Heart left ventricle (tissue), 16 donors: ENCODE measurements around the gene SF3B3. TPM values are rescaled to one million over a fixed set of nuclear protein-coding genes. Genes with fewer than 3 reads are reported as not detected.
"Not testable (repeated sequence)": the region's sequence is repeated elsewhere in the genome, so short reads cannot be mapped to it uniquely, and the experiment has no call there.

Source experiments
- ATAC-seq, 4 donors: fragments of 200-7000 bp; cut with Tn5 transposase; one replicate each; pipeline ENCODE4 v1.9.1; 2020 to 2022; ENCODE audit warnings: moderate library complexity in 4 of 4, mild to moderate bottlenecking in 3 of 4, moderate number of reproducible peaks in 1 of 4
- DNase-seq, 5 donors: peaks; one replicate each; pipeline ENCODE4 v3.0.0-alpha.2; 2020
- H3K27ac ChIP-seq, 12 donors: fragments of 200-600 bp; sonication (generic) in 4 of 12; one replicate each; pipeline versions ENCODE4 v1.5.0 to v1.8.0; 2016 to 2022; ENCODE audit warnings: mild to moderate bottlenecking in 2 of 12
- H3K27me3 ChIP-seq, 9 donors: fragments of 200-600 bp; sonication (generic) in 2 of 9; one replicate each; pipeline versions ENCODE4 v1.5.1 to v1.8.0; 2016 to 2022; ENCODE audit warnings: mild to moderate bottlenecking in 3 of 9
- H3K36me3 ChIP-seq, 9 donors: fragments of 200-600 bp; sonication (generic) in 2 of 9; one replicate each; pipeline versions ENCODE4 v1.5.0 to v1.8.0; 2018 to 2022; ENCODE audit warnings: mild to moderate bottlenecking in 2 of 9
- H3K4me1 ChIP-seq, 12 donors: fragments of 200-600 bp; sonication (generic) in 4 of 12; one replicate each; pipeline versions ENCODE4 v1.5.0 to v1.8.0; 2016 to 2022; ENCODE audit warnings: mild to moderate bottlenecking in 3 of 12
- H3K4me3 ChIP-seq, 12 donors: fragments of 200-600 bp; sonication (generic) in 4 of 12; one replicate each; pipeline versions ENCODE4 v1.5.0 to v1.8.0; 2017 to 2022; ENCODE audit warnings: mild to moderate bottlenecking in 9 of 12, moderate library complexity in 4 of 12
- H3K9me3 ChIP-seq, 12 donors: fragments of 200-600 bp; sonication (generic) in 4 of 12; one replicate each; pipeline versions ENCODE4 v1.5.0 to v1.8.0; 2016 to 2022; ENCODE audit warnings: mild to moderate bottlenecking in 1 of 12
- POLR2A ChIP-seq, 2 donors: fragments of 450-650 bp; IDR thresholded peaks; one replicate each; pipeline ENCODE4 v1.6.1; 2017; ENCODE audit warnings: antibody characterized with exemption in 2 of 2, mild to moderate bottlenecking in 2 of 2, moderate library complexity in 2 of 2
- WGBS, 4 donors: extraction: QIAGEN DNeasy Blood & Tissue Kit in 2 of 4; methylation state at CpG; one replicate each; pipeline versions ENCODE4 v1.1.5 to v1.1.7; 2013 to 2018; 5-methylcytosine and 5-hydroxymethylcytosine counted together
- intact Hi-C, 10 donors: fragments of 100-400 bp; cut with DNase I; formaldehyde crosslinking; loops; one replicate each; pipeline versions ENCODE4 v1.11.1 to v1.14.2; 2022
- polyA plus RNA-seq, 2 donors: library from polyadenylated mRNA; stranded (reverse); fragments of 200-250 nt; gene quantifications; one replicate each; pipeline ENCODE4 v1.2.3, GENCODE V29; 2013
- total RNA-seq, 9 donors: library from RNA; depleted of rRNA in 2 of 9; stranded (reverse); fragments of >200 nt in 2 of 9; fragmentation: NEBNext Ultra II Directional in 3 of 9; extraction: Animal tissue kit (Norgen Biotek cat#: 25700) in 3 of 9; gene quantifications; one replicate each; pipeline versions ENCODE4 v1.1.0 to v1.2.4, GENCODE V29; 2016 to 2023
- TF ChIP-seq, protein P1 (sequence below), 12 donors: fragments of 200-600 bp; sonication (generic) in 4 of 12; IDR thresholded peaks; one replicate each; pipeline versions ENCODE4 v1.5.0 to v1.8.0; 2018 to 2022; ENCODE audit warnings: antibody characterized with exemption in 12 of 12, mild to moderate bottlenecking in 5 of 12
- donor health status: ischemic (EF 13 %, LVEDD 7.1; RV severe dilation, severe dysfunction).
- donor health status: healthy with polysubstance abuse.
- donor health status: DM: no; HTN: yes; CAD: no.
- donor health status: DM: no; HTN: no; CAD: no.
- donor health status: ischemic (EF 25% LVEDD 6.9; RV normal size, moderate dysfunction).
- donor health status: ischemic (EF 25% LVEDD 5.7; RV mildly dilated, moderate dysfunction).
- donor health status: healthy.
- donor health status: DM: yes; HTN: yes; CAD: no.
- donor health status: ischemic (EF 35%, LVEDD 5.7; RV mildly dilated, moderate dysfunction).
- donor health status: nonischemic (EF 11% LVEDD 7.7; RV severe dilation, severe dysfunction).
- donor health status: DM: yes; HTN: yes; CAD: no.
- donor health status: PGD.
- donor health status: ischemic (EF 29% LVEDD 5.4; RV normal size, mild dysfunction).
- donor health status: nonischemic (EF 23%, LVEDD 6.1; RV moderate dilation, normal function).

The SF3B3 gene
- total and polyA plus RNA-seq, 11 donors: 50.3 to 198 (median 131) TPM

DNA sequence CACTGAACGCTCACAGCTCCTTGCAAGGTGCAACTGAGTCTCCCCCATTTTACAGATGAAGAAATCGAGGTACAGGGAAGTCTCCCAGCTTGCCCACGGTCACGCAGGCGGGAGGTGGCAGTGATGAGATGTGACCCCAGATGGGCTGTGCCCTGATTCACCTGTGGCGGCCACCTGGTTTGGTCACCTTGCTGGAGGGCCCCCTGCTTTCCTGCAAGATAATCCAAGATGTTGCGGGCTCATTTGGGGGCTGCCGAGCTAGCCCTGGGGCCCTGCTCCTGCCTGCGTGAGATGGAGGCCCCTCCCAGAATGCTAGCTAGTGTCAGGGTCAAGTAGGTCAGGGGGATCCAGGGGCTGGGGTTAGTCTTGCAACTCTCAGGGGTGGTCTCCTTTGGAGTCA is 63.1 kb downstream of the SF3B3 start:
- TF ChIP-seq, protein P1, sequence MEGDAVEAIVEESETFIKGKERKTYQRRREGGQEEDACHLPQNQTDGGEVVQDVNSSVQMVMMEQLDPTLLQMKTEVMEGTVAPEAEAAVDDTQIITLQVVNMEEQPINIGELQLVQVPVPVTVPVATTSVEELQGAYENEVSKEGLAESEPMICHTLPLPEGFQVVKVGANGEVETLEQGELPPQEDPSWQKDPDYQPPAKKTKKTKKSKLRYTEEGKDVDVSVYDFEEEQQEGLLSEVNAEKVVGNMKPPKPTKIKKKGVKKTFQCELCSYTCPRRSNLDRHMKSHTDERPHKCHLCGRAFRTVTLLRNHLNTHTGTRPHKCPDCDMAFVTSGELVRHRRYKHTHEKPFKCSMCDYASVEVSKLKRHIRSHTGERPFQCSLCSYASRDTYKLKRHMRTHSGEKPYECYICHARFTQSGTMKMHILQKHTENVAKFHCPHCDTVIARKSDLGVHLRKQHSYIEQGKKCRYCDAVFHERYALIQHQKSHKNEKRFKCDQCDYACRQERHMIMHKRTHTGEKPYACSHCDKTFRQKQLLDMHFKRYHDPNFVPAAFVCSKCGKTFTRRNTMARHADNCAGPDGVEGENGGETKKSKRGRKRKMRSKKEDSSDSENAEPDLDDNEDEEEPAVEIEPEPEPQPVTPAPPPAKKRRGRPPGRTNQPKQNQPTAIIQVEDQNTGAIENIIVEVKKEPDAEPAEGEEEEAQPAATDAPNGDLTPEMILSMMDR (IDR thresholded peaks at IDR 0.05): no peak
- TF ChIP-seq POLR2A (IDR thresholded peaks at IDR 0.05): no peak
- ATAC-seq (no peak), DNase-seq (peak in 1 of 5 donors; percentile 37)
- 92 to 96% (median 94%) methylated on average over 2 to 9 of the region's 9 CpGs for WGBS, 4 donors
- Histone ChIP-seq H3K27me3 (no peaks in the 10 kb centered on the region), H3K36me3 (no peaks in the 10 kb centered on the region), H3K27ac (no peak overlapping the region), H3K9me3 (no peaks in the 10 kb centered on the region), H3K4me1 (peaks cover 0 to 36% (median 20%) of the 10 kb centered on the region in 12 donors), H3K4me3 (no peak overlapping the region)
- intact Hi-C loops: no loop called here

GRCh38 chr16:70588565-70588964 is 64.9 kb downstream of the SF3B3 start:
- Histone ChIP-seq H3K27ac (peak overlapping the region in 2 of 12 donors; percentile 1 to 18), H3K27me3 (no peaks in the 10 kb centered on the region), H3K4me1 (peaks cover 3 to 49% (median 32%) of the 10 kb centered on the region in 12 donors), H3K9me3 (no peaks in the 10 kb centered on the region), H3K4me3 (no peak overlapping the region), H3K36me3 (no peaks in the 10 kb centered on the region)
- intact Hi-C loops: loop anchor here in 1 of 10 donors (2.0 kb wide), 1 partner anchor 38 kb away; no protein-coding TSS in a partner anchor
- TF ChIP-seq, protein P1 (IDR thresholded peaks at IDR 0.05): no peak
- no peak for TF ChIP-seq POLR2A (IDR thresholded peaks at IDR 0.05)
- no peak for ATAC-seq
- no peak for DNase-seq
- 61 to 73% (median 67%) methylated on average over 4 of the region's 4 CpGs for WGBS, 4 donors

DNA sequence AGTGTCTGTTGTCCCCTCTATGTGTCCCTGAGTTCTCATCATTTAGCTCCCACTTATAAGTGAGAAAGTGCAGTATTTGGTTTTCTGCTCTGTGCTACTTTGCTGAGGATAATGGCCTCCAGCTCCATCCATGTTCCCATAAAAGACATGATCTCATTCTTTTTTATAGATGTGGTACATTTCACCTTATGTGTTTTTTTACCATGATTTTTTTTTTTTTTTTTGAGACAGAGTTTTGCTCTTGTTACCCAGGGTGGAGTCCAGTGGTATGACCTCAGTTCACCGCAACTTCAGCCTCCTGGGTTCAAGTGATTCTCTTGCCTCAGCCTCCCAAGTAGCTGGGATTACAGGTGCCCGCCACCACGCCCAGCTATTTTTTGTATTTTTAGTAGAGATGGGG is 65.8 kb downstream of the SF3B3 start:
- H3K9me3 ChIP-seq, ATAC-seq, H3K36me3 ChIP-seq, H3K4me3 ChIP-seq, H3K27me3 ChIP-seq, DNase-seq: not testable (repeated sequence)
- WGBS, 4 donors: 90 to 100% (median 95%) methylated on average over 3 of the region's 3 CpGs
- peak overlapping the region in 7 of 12 donors; percentile 4 to 73 (median 53) for H3K27ac ChIP-seq
- H3K4me1 ChIP-seq: peaks cover 3 to 50% (median 32%) of the 10 kb centered on the region in 12 donors
- intact Hi-C loops: loop anchor here in 1 of 10 donors (2.0 kb wide), 1 partner anchor 39 kb away; no protein-coding TSS in a partner anchor

GRCh38 chr16:70589998-70590471 is 66.4 kb downstream of the SF3B3 start:
- peak overlapping the region in 4 of 12 donors; percentile 4 to 34 (median 19) for H3K4me3 ChIP-seq
- DNase-seq (peak; percentile 46 to 66 (median 59)), ATAC-seq (peak in 3 of 4 donors; percentile 27 to 60 (median 42))
- peaks cover 0 to 5% (median 0%) of the 10 kb centered on the region in 12 donors for H3K9me3 ChIP-seq
- H3K36me3 ChIP-seq: no peaks in the 10 kb centered on the region
- intact Hi-C loops: loop anchor here in 2 of 10 donors (2.0 kb wide), 2 partner anchors 15 to 39 kb away; no protein-coding TSS in a partner anchor
- TF ChIP-seq, protein P1 (IDR thresholded peaks at IDR 0.05): no peak
- no peak for TF ChIP-seq POLR2A (IDR thresholded peaks at IDR 0.05)
- no peaks in the 10 kb centered on the region for H3K27me3 ChIP-seq
- 19 to 43% (median 29%) methylated on average over 10 of the region's 10 CpGs for WGBS, 4 donors
- H3K4me1 ChIP-seq: peaks cover 3 to 57% (median 32%) of the 10 kb centered on the region in 12 donors
- H3K27ac ChIP-seq: peak overlapping the region in 10 of 12 donors; percentile 4 to 73 (median 48)
